DOHH2 (cell line): ENCODE data around the gene GCKR.

Source experiments
- H3F3A ChIP-seq: fragments of 200-600 bp; sonication (generic), shearing (Covaris generic); 2 replicates; pipeline ENCODE4 v1.6.0; 2016; ENCODE audit warnings: antibody characterized with exemption, mild to moderate bottlenecking; ENCODE audit not compliant: control insufficient read depth, insufficient read depth
- H3K27ac ChIP-seq: fragments of 200-600 bp; sonication (generic); 2 replicates; pipeline ENCODE4 v1.5.1; 2014; ENCODE audit warnings: low read depth, mild to moderate bottlenecking, low read length, moderate library complexity
- H3K27me3 ChIP-seq: fragments of 200-600 bp; sonication (generic); 2 replicates; pipeline ENCODE4 v1.6.1; 2014; ENCODE audit warnings: mild to moderate bottlenecking, low read length, mixed read lengths; ENCODE audit not compliant: control insufficient read depth
- H3K36me3 ChIP-seq: fragments of 200-600 bp; sonication (generic); 2 replicates; pipeline ENCODE4 v1.6.1; 2014; ENCODE audit warnings: mild to moderate bottlenecking, low read length, moderate library complexity, mixed read lengths; ENCODE audit not compliant: control insufficient read depth
- H3K4me1 ChIP-seq: fragments of 200-600 bp; sonication (generic); 2 replicates; pipeline ENCODE4 v1.6.1; 2014; ENCODE audit warnings: mild to moderate bottlenecking, low read length, mixed read lengths; ENCODE audit not compliant: control insufficient read depth
- H3K4me2 ChIP-seq: fragments of 200-600 bp; sonication (generic); 2 replicates; pipeline ENCODE4 v1.6.0; 2014; ENCODE audit warnings: mild to moderate bottlenecking, low read length, moderate library complexity
- H3K4me3 ChIP-seq: fragments of 200-600 bp; sonication (generic); 2 replicates; pipeline ENCODE4 v1.5.1; 2014; ENCODE audit warnings: mild to moderate bottlenecking, low read length, mixed read lengths
- H3K79me2 ChIP-seq: fragments of 200-600 bp; sonication (generic); 2 replicates; pipeline ENCODE4 v1.6.1; 2014; ENCODE audit warnings: mild to moderate bottlenecking, low read length, mixed read lengths; ENCODE audit not compliant: control insufficient read depth
- H3K9me2 ChIP-seq: fragments of 200-600 bp; sonication (generic); replicated peaks from 2 replicates; pipeline ENCODE4 v1.6.1; 2014; ENCODE audit warnings: mild to moderate bottlenecking, low read length, mixed read lengths; ENCODE audit not compliant: control insufficient read depth
- H3K9me3 ChIP-seq: fragments of 200-600 bp; sonication (generic); 2 replicates; pipeline ENCODE4 v1.6.1; 2014; ENCODE audit warnings: antibody characterized with exemption, low read length, mixed read lengths; ENCODE audit not compliant: control insufficient read depth, insufficient read depth
- H4K20me1 ChIP-seq: fragments of 200-600 bp; sonication (generic); 2 replicates; pipeline ENCODE4 v1.6.0; 2014; ENCODE audit warnings: low read depth, mild to moderate bottlenecking, antibody characterized with exemption, low read length, moderate library complexity; ENCODE audit not compliant: control insufficient read depth, insufficient read depth
- EZH2phosphoT487 ChIP-seq: fragments of 200-600 bp; sonication (generic); IDR thresholded peaks from 2 replicates; pipeline ENCODE4 v1.6.1; 2017; ENCODE audit warnings: borderline replicate concordance, mild to moderate bottlenecking, antibody characterized with exemption, low read length, moderate library complexity, mixed read lengths
- TF ChIP-seq, protein P1 (sequence below): fragments of 200-600 bp; sonication (generic); IDR thresholded peaks from one replicate; pipeline ENCODE4 v1.5.1; 2014; ENCODE audit warnings: antibody characterized with exemption, mild to moderate bottlenecking, low read depth, low read length; ENCODE audit not compliant: poor library complexity, severe bottlenecking

Gene GCKR

DNA sequence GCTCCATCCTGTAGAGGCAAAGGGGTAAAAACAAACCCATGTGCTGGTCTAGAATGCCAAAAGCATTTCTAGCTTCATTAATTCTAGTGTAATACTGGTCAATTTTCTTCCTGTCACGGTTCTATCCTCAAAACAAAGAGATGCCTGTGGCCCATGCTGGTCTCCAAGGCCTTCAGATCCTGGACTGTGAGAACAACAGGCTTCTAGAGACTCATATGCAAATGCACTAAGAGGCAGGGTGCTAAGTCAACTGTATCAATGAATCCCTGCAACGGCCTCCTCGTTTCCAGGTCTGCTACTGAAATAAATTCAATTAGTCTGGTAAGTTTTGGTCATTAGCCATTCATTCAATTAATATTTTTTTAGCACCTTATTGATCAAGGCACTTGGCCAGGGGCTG, 11.1 kb upstream of the GCKR start:
- Histone ChIP-seq H3K4me3 (no peak overlapping the region), H3K79me2 (no peaks in the 10 kb centered on the region), H3K9me3 (no peaks in the 10 kb centered on the region), H3K27me3 (no peaks in the 10 kb centered on the region), H3K4me1 (peaks cover 26% of the 10 kb centered on the region), H4K20me1 (no peaks in the 10 kb centered on the region), H3K27ac (no peak overlapping the region), H3K9me2 (no peaks in the 10 kb centered on the region), H3K36me3 (no peaks in the 10 kb centered on the region), H3K4me2 (peak overlapping the region; percentile 25), H3F3A (no peaks in the 10 kb centered on the region)
- TF ChIP-seq EZH2phosphoT487 = no peak
- TF ChIP-seq, protein P1, sequence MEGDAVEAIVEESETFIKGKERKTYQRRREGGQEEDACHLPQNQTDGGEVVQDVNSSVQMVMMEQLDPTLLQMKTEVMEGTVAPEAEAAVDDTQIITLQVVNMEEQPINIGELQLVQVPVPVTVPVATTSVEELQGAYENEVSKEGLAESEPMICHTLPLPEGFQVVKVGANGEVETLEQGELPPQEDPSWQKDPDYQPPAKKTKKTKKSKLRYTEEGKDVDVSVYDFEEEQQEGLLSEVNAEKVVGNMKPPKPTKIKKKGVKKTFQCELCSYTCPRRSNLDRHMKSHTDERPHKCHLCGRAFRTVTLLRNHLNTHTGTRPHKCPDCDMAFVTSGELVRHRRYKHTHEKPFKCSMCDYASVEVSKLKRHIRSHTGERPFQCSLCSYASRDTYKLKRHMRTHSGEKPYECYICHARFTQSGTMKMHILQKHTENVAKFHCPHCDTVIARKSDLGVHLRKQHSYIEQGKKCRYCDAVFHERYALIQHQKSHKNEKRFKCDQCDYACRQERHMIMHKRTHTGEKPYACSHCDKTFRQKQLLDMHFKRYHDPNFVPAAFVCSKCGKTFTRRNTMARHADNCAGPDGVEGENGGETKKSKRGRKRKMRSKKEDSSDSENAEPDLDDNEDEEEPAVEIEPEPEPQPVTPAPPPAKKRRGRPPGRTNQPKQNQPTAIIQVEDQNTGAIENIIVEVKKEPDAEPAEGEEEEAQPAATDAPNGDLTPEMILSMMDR = no peak

DNA sequence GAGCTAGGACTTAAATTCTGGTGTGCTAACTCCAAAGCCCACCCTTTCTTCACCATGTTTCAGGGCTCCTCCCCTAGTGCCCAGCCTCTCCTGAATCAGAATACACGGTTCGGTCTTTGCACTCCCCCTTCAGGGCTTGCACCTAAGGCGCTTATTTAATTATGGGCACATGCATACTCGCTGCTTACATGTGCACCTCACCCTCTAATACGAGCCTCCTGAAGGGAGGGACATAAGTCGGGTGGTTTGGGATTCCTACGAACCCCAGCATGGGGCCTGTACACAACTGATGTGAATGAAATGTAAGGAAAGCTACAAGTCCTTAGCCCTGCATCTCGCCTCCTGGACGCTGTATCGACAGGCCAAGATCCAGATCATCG, 7.5 kb upstream of the GCKR start:
- no peaks in the 10 kb centered on the region for H3K36me3 ChIP-seq
- peak overlapping the region; percentile 80 for H3K4me2 ChIP-seq
- peaks cover 26% of the 10 kb centered on the region for H3K4me1 ChIP-seq
- H3K27ac ChIP-seq = no peak overlapping the region
- no peak for TF ChIP-seq EZH2phosphoT487
- TF ChIP-seq, protein P1 = no peak
- H3K9me2 ChIP-seq = no peaks in the 10 kb centered on the region
- H4K20me1 ChIP-seq = no peaks in the 10 kb centered on the region
- peak overlapping the region; percentile 76 for H3K4me3 ChIP-seq
- no peaks in the 10 kb centered on the region for H3K9me3 ChIP-seq
- H3K27me3 ChIP-seq = no peaks in the 10 kb centered on the region
- no peaks in the 10 kb centered on the region for H3K79me2 ChIP-seq
- H3F3A ChIP-seq = no peaks in the 10 kb centered on the region

DNA sequence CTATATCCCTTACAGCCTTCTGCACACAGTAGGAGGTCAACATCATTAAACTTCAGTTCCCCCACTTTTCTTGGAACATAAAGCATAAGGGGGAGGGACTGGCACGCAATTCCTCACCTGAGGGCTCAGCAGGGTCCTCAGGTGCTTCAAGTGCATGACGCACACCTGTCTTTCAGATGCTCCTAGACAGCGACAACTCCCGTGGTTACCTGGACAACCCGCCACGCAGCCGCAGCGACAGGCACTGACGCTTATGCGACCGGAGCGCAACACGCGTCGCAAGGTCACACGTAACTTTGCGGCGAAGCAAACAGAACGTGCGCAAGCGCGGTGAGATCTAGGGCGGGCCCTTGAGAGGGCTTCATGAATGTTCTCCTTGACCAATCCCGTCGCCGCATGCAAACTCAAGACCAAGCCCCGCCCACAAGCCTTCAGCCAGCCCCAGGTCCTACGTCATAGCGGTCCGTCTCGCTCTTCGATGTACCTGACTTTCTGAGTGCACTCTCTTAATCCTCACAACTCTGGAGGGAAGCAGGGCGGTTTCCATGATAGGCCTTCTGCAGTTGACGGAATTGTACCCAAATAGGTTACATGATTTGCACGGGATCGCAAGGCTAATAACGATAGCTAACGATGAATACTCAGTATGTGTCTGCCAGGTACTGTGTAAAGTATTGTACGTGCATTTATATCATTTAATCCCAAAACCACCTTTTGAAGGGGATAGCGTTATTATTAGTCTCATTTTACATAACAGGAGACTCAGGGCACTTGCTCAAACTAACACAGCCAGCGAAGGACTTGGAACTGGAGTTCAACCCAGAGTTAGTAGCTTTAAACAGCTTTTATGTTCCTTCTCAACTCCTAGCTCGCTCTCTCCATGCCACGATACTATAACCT, 6.9 kb upstream of the GCKR start, which contains the start of gene IFT172:
IFT172 (minus strand) TSS at position 246 of the 900 bp plus-strand sequence; CDS start at position 156, 90 bp downstream.
- peaks cover 26% of the 10 kb centered on the region for H3K4me1 ChIP-seq
- no peaks in the 10 kb centered on the region for H4K20me1 ChIP-seq
- no peaks in the 10 kb centered on the region for H3K27me3 ChIP-seq
- no peaks in the 10 kb centered on the region for H3K9me2 ChIP-seq
- no peaks in the 10 kb centered on the region for H3K36me3 ChIP-seq
- no peak within 1 kb of the TSS for H3K27ac ChIP-seq
- no peaks in the 10 kb centered on the region for H3F3A ChIP-seq
- no peak for TF ChIP-seq EZH2phosphoT487
- TF ChIP-seq, protein P1 = no peak
- H3K9me3 ChIP-seq = no peaks in the 10 kb centered on the region
- peak within 1 kb of the TSS; percentile 76 for H3K4me3 ChIP-seq
- H3K79me2 ChIP-seq = no peaks in the 10 kb centered on the region
- H3K4me2 ChIP-seq = peak within 1 kb of the TSS; percentile 80
